A549 (cell line): ENCODE measurements around the gene HLA-C. TPM values are rescaled to one million over a fixed set of nuclear protein-coding genes. Genes with fewer than 3 reads are reported as not detected.

Source experiments
- ATAC-seq, 2 experiments: fragments of 200-7000 bp in 1 of 2; fragments of >200 bp in 1 of 2; cut with Nextera tagmentation in 1 of 2; cut with Tn5 transposase in 1 of 2; 3 replicates each; pipeline versions ENCODE4 v1.8.0 to v1.9.1; 2018 to 2020; ENCODE audit warnings: mild to moderate bottlenecking in 1 of 2, moderate library complexity in 1 of 2
- CTCF ChIA-PET: fragments of 300-600 bp; sonication (Branson Sonifier 250); formaldehyde crosslinking; extraction: SDS; loops from one replicate; lab custom pipeline; 2021; ENCODE audit warnings: antibody characterized with exemption, inconsistent platforms; lab: Yijun Ruan, JAX
- POLR2A ChIA-PET: fragments of 350-600 bp; formaldehyde crosslinking; extraction: SDS; loops from one replicate; lab custom pipeline; 2021; ENCODE audit warnings: antibody characterized with exemption, inconsistent platforms; lab: Yijun Ruan, JAX
- DNase-seq, 2 experiments: peaks; one replicate each; pipeline versions ENCODE4 v3.0.0 to v3.0.0-alpha.2; 2011 to 2016; ENCODE audit warnings: low read depth in 1 of 2, low spot score in 1 of 2
- FAIRE-seq: peaks from 2 replicates; lab custom pipeline; 2011; peaks lifted over from hg19 to GRCh38; lab: Jason Lieb, UNC
- H3K27ac ChIP-seq, 2 experiments: fragments of >200 bp; sonication (Bioruptor Twin); formaldehyde crosslinking; 3 replicates each; pipeline ENCODE4 v1.5.1; 2016 to 2017
- H3K4me1 ChIP-seq: fragments of >200 bp; sonication (Bioruptor Twin); formaldehyde crosslinking; 3 replicates; pipeline ENCODE4 v1.6.1; 2016
- H3K4me2 ChIP-seq: fragments of >200 bp; sonication (Bioruptor Twin); formaldehyde crosslinking; 3 replicates; pipeline ENCODE4 v1.6.1; 2016
- H3K4me3 ChIP-seq: fragments of >200 bp; sonication (Bioruptor Twin); formaldehyde crosslinking; 3 replicates; pipeline ENCODE4 v1.5.1; 2016
- H3K9me3 ChIP-seq: fragments of >200 bp; sonication (Bioruptor Twin); formaldehyde crosslinking; 3 replicates; pipeline ENCODE4 v1.6.1; 2016
- CBX8 ChIP-seq: fragments of 200-600 bp; sonication (generic); IDR thresholded peaks from 2 replicates; pipeline ENCODE4 v1.6.1; 2016
- CHD4 ChIP-seq: fragments of 200-600 bp; sonication (generic); IDR thresholded peaks from 2 replicates; pipeline ENCODE4 v1.6.1; 2016; ENCODE audit warnings: antibody characterized with exemption, mild to moderate bottlenecking, borderline replicate concordance
- FOXS1 ChIP-seq: fragments of 250-450 bp; sonication (Bioruptor Pico); IDR thresholded peaks from 2 replicates; pipeline ENCODE4 v1.5.0; 2020; ENCODE audit warnings: mild to moderate bottlenecking, moderate library complexity
- GATA3 ChIP-seq: IDR thresholded peaks from 2 replicates; pipeline ENCODE4 v1.6.1; 2012; ENCODE audit warnings: borderline replicate concordance
- KDM5A ChIP-seq: fragments of 200-600 bp; sonication (generic); IDR thresholded peaks from 2 replicates; pipeline ENCODE4 v1.6.1; 2016; ENCODE audit warnings: antibody characterized with exemption, mild to moderate bottlenecking
- TP53 ChIP-seq: fragments of 250-450 bp; sonication (Bioruptor Pico); IDR thresholded peaks from 2 replicates; pipeline ENCODE4 v1.5.0; 2021; ENCODE audit warnings: mild to moderate bottlenecking, moderate library complexity
- polyA plus RNA-seq, 4 experiments: library from polyadenylated mRNA; depleted of rRNA in 3 of 4; stranded (reverse); fragments of >200 nt; fragmentation: RNase III in 1 of 4; extraction: RNeasy Plus Mini Kit Qiagen cat#74134 plus additional on column Dnase treatment in 1 of 4; gene quantifications; 2 replicates in 3 of 4; 3 replicates in 1 of 4; pipeline ENCODE4 v1.2.3, GENCODE V29; 2011 to 2017
- small RNA-seq, 6 experiments: library from RNA; depleted of rRNA; stranded (forward); fragments of <200 nt; gene quantifications; one replicate each; pipeline ENCODE3, GENCODE V24; 2012
- TF ChIP-seq, protein P1 (sequence below): fragments of 150-350 bp; IDR thresholded peaks from 2 replicates; pipeline ENCODE4 v1.6.1; 2014; ENCODE audit warnings: low read depth, mild to moderate bottlenecking, low read length
- TF ChIP-seq, protein P2 (sequence below): fragments of >200 bp; sonication (Bioruptor Twin); formaldehyde crosslinking; IDR thresholded peaks from 3 replicates; pipeline ENCODE4 v1.6.1; 2016

HLA-C gene
- polyA plus RNA-seq, 2 of the 4 experiments (the other 2 are of a cell fraction), result 22.6 to 40.9 TPM

DNA sequence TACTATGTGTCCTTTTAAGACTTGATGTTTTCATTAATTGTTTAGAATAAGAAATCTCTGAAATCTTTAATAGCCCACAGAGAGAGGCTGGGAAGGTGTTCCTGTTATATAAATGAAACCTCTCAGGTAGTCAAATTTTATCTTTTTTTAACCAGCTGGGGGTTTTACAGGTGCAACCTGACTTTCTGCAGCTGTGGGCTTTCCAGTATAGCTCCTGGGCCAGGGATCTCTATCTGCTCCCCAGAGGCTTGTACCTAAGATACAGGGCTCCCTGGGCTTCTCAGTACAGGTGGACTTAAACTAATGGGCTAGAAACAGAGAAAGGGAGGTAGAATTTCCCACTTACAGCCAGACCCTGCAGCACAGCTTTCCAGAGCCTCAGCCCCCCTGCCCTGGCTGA is 49.4 kb downstream of the HLA-C start:
- Histone ChIP-seq H3K27ac (no peak overlapping the region), H3K4me1 (no peaks in the 10 kb centered on the region), H3K9me3 (no peaks in the 10 kb centered on the region), H3K4me2 (no peak overlapping the region), H3K4me3 (no peak overlapping the region)
- POLR2A ChIA-PET, result no interaction called here
- no peak for ATAC-seq
- no peak for DNase-seq
- CTCF ChIA-PET, result interaction anchor here (1.5 kb wide), 1 partner anchor 10 kb away, joined by 3 read pairs; no protein-coding TSS in a partner anchor
- no peak for FAIRE-seq
- TF ChIP-seq, protein P1, sequence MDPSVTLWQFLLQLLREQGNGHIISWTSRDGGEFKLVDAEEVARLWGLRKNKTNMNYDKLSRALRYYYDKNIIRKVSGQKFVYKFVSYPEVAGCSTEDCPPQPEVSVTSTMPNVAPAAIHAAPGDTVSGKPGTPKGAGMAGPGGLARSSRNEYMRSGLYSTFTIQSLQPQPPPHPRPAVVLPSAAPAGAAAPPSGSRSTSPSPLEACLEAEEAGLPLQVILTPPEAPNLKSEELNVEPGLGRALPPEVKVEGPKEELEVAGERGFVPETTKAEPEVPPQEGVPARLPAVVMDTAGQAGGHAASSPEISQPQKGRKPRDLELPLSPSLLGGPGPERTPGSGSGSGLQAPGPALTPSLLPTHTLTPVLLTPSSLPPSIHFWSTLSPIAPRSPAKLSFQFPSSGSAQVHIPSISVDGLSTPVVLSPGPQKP, result no peak
- TF ChIP-seq GATA3 (no peak), TP53 (CRISPR knock-in tag) (no peak), CHD4 (no peak), KDM5A (no peak), FOXS1 (no peak), CBX8 (no peak)
- TF ChIP-seq, protein P2, sequence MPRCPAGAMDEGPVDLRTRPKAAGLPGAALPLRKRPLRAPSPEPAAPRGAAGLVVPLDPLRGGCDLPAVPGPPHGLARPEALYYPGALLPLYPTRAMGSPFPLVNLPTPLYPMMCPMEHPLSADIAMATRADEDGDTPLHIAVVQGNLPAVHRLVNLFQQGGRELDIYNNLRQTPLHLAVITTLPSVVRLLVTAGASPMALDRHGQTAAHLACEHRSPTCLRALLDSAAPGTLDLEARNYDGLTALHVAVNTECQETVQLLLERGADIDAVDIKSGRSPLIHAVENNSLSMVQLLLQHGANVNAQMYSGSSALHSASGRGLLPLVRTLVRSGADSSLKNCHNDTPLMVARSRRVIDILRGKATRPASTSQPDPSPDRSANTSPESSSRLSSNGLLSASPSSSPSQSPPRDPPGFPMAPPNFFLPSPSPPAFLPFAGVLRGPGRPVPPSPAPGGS, result no peak

Small RNA genes within 50 kb of the gene (small RNA-seq; reads per million reads assigned to genes)
- gene AL662844.1, result 0 reads per million in 6 experiments

Other genes with a start within 250 kb of the HLA-C start
- not detected in 2 replicates for gene C6orf15, start 159.5 kb downstream of the HLA-C start, polyA plus RNA-seq (2011; rRNA removed)
- not detected in 3 replicates for gene C6orf15, start 159.5 kb downstream of the HLA-C start, polyA plus RNA-seq (2017; fragmentation: RNase III; extraction: RNeasy Plus Mini Kit Qiagen cat#74134 plus additional on column Dnase treatment)
- gene PSORS1C1, start 157.3 kb downstream of the HLA-C start, polyA plus RNA-seq (2011; rRNA removed), result 2.3 and 5.8 TPM in 2 replicates
- 3.0 to 4.3 TPM (median 4.3 TPM) in 3 replicates for gene PSORS1C1, start 157.3 kb downstream of the HLA-C start, polyA plus RNA-seq (2017; fragmentation: RNase III; extraction: RNeasy Plus Mini Kit Qiagen cat#74134 plus additional on column Dnase treatment)
- gene CDSN, start 151.6 kb downstream of the HLA-C start, polyA plus RNA-seq (2011; rRNA removed), result not detected in 2 replicates
- gene CDSN, start 151.6 kb downstream of the HLA-C start, polyA plus RNA-seq (2017; fragmentation: RNase III; extraction: RNeasy Plus Mini Kit Qiagen cat#74134 plus additional on column Dnase treatment), result not detected in 3 replicates
- gene PSORS1C2, start 133.0 kb downstream of the HLA-C start, polyA plus RNA-seq (2011; rRNA removed), result not detected in 2 replicates
- gene PSORS1C2, start 133.0 kb downstream of the HLA-C start, polyA plus RNA-seq (2017; fragmentation: RNase III; extraction: RNeasy Plus Mini Kit Qiagen cat#74134 plus additional on column Dnase treatment), result 0.08 TPM in 1 of 3 replicates, not detected in the others
- 7.4 and 8.6 TPM in 2 replicates for gene CCHCR1, start 114.3 kb downstream of the HLA-C start, polyA plus RNA-seq (2011; rRNA removed)
- gene CCHCR1, start 114.3 kb downstream of the HLA-C start, polyA plus RNA-seq (2017; fragmentation: RNase III; extraction: RNeasy Plus Mini Kit Qiagen cat#74134 plus additional on column Dnase treatment), result 15.2 to 15.3 TPM (median 15.3 TPM) in 3 replicates
- gene TCF19, start 113.5 kb downstream of the HLA-C start, polyA plus RNA-seq (2011; rRNA removed), result 6.4 and 7.4 TPM in 2 replicates
- 10.1 to 11.2 TPM (median 10.8 TPM) in 3 replicates for gene TCF19, start 113.5 kb downstream of the HLA-C start, polyA plus RNA-seq (2017; fragmentation: RNase III; extraction: RNeasy Plus Mini Kit Qiagen cat#74134 plus additional on column Dnase treatment)
- 2.7 and 3.9 TPM in 2 replicates for gene POU5F1, start 101.4 kb downstream of the HLA-C start, polyA plus RNA-seq (2011; rRNA removed)
- 2.7 to 3.5 TPM (median 2.8 TPM) in 3 replicates for gene POU5F1, start 101.4 kb downstream of the HLA-C start, polyA plus RNA-seq (2017; fragmentation: RNase III; extraction: RNeasy Plus Mini Kit Qiagen cat#74134 plus additional on column Dnase treatment)
- gene HLA-B, start 85.1 kb upstream of the HLA-C start, polyA plus RNA-seq (2011; rRNA removed), result 9.4 and 9.7 TPM in 2 replicates
- gene HLA-B, start 85.1 kb upstream of the HLA-C start, polyA plus RNA-seq (2017; fragmentation: RNase III; extraction: RNeasy Plus Mini Kit Qiagen cat#74134 plus additional on column Dnase treatment), result 9.0 to 10.0 TPM (median 9.9 TPM) in 3 replicates
- gene MICA, start 131.5 kb upstream of the HLA-C start, polyA plus RNA-seq (2011; rRNA removed), result 20.5 and 22.7 TPM in 2 replicates
- gene MICA, start 131.5 kb upstream of the HLA-C start, polyA plus RNA-seq (2017; fragmentation: RNase III; extraction: RNeasy Plus Mini Kit Qiagen cat#74134 plus additional on column Dnase treatment), result 18.6 to 22.8 TPM (median 20.1 TPM) in 3 replicates
- gene MICB, start 226.1 kb upstream of the HLA-C start, polyA plus RNA-seq (2011; rRNA removed), result 6.8 and 7.9 TPM in 2 replicates
- 5.9 to 7.0 TPM (median 6.8 TPM) in 3 replicates for gene MICB, start 226.1 kb upstream of the HLA-C start, polyA plus RNA-seq (2017; fragmentation: RNase III; extraction: RNeasy Plus Mini Kit Qiagen cat#74134 plus additional on column Dnase treatment)